ENCODE results near the gene TRPV2. TPM values are rescaled to one million over a fixed set of nuclear protein-coding genes. Genes with fewer than 3 reads are reported as not detected.

Gene TRPV2
- total RNA-seq, 1 experiment from 2014 or later = 1.0 TPM

DNA sequence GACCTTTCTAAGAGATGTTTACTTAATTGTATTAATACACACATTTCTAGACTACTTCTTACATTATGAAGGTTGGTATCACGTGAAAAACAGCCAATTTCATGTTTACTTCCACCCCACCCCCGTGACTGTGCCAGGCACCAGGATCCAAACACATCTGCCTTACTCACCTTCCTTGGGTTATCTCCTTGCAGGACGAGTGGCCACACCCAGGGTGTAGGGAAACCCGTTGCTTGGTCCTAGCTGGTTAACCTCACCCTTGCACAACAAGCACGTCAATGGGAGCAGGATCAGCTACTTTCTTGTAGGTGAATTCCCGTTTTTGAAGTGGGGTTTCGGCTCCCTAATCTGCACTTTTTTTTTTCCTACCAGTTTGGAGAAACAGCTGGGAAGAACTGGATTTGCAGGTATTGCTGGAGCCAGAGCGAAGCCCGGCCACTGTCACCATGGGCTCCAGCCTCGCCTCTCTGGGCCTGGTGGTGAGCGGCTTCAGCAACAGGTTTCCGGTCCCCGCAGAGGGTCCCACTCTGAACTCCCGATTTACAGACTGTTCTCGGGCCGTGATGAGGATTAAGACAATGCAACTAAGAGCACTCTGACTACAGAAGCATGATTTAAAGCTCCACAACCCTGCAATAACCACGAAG lies 36.6 kb upstream of the TRPV2 start:
- H3K4me1 Mint-ChIP-seq = peaks cover 16 to 31% of the 10 kb centered on the region in 2 experiments
- no peak overlapping the region for H3K27ac ChIP-seq (ENCODE audit: insufficient read length, low read depth, low read length)
- H3K4me3 Mint-ChIP-seq = no peak overlapping the region
- H3K27me3 Mint-ChIP-seq (ENCODE audit: low read depth) = no peaks in the 10 kb centered on the region
- H2BK5ac ChIP-seq (ENCODE audit: insufficient read length, low read length) = no peak overlapping the region
- peaks cover 3% of the 10 kb centered on the region for H3K79me1 ChIP-seq (ENCODE audit: insufficient read depth, low read depth, low read length, poor library complexity, severe bottlenecking)
- H3K36me3 Mint-ChIP-seq (ENCODE audit: insufficient read depth in 1 of 3, low read depth in 3 of 3) = peaks cover 24 to 28% (median 26%) of the 10 kb centered on the region in 3 experiments; a peak in 6 of 7 replicates
- no peak overlapping the region for H3K4me2 ChIP-seq (ENCODE audit: insufficient read depth, insufficient read length, low read length)
- no peak for TF ChIP-seq CTCF (conservative IDR thresholded peaks at IDR 0.05)
- no peaks in the 10 kb centered on the region for H4K20me1 ChIP-seq (ENCODE audit: control insufficient read depth, insufficient read depth, insufficient read length)
- H3T11ph ChIP-seq (ENCODE audit: low read length) = no peak overlapping the region
- H3K14ac ChIP-seq (ENCODE audit: insufficient read depth, low read length) = no peak overlapping the region
- no CpG with 5 or more reads among the region's 17 CpGs for WGBS (ENCODE audit: extremely low coverage, insufficient read length, low lambda C conversion rate)
- H3K9ac ChIP-seq (ENCODE audit: extremely low read depth, insufficient read length, low read length) = no peak overlapping the region
- peaks cover 7% of the 10 kb centered on the region for H3K23me2 ChIP-seq (ENCODE audit: insufficient read length, low read depth, low read length, poor library complexity, severe bottlenecking)
- 0 out of 2 replicates have a peak, but pooled peaks cover 3% of the 10 kb centered on the region for H3K4me1 ChIP-seq (ENCODE audit: insufficient read depth, low read length)
- H4K91ac ChIP-seq (ENCODE audit: insufficient read length, low read depth, low read length) = no peak overlapping the region
- H3K18ac ChIP-seq (ENCODE audit: insufficient read length, low read depth, low read length) = no peak overlapping the region
- DNase-seq = no peak
- H3K27me3 ChIP-seq (ENCODE audit: insufficient read depth, low read length) = no peaks in the 10 kb centered on the region
- no peak overlapping the region for H2AFZ ChIP-seq (ENCODE audit: low read length)
- no peaks in the 10 kb centered on the region for H3K9me3 ChIP-seq (ENCODE audit: control insufficient read depth, low read depth, low read length)
- H3K56ac ChIP-seq (ENCODE audit: insufficient read length, low read depth, low read length) = no peak overlapping the region
- no peak overlapping the region for H4K8ac ChIP-seq (replicated peaks; ENCODE audit: insufficient read length, low read depth, low read length)
- no peak overlapping the region for H3K23ac ChIP-seq (ENCODE audit: insufficient read length, low read depth, low read length)
- no peak overlapping the region for H2AK5ac ChIP-seq (ENCODE audit: insufficient read length, low read length)
- no peak overlapping the region for H2BK15ac ChIP-seq (ENCODE audit: low read depth, low read length)
- H3K9me3 Mint-ChIP-seq = peaks cover 2 to 3% of the 10 kb centered on the region in 2 experiments; a peak in 2 of 5 replicates
- peak overlapping the region in 1 of 3 experiments; percentile 90; a peak in 3 of 7 replicates for H3K27ac Mint-ChIP-seq
- no peak overlapping the region for H4K5ac ChIP-seq (ENCODE audit: insufficient read length, low read depth, low read length)
- H2BK120ac ChIP-seq (ENCODE audit: low read depth, low read length, poor library complexity, severe bottlenecking) = no peak overlapping the region
- no peak overlapping the region for H2BK12ac ChIP-seq (ENCODE audit: insufficient read length, low read depth, low read length)
- no peak overlapping the region for H3K4ac ChIP-seq (ENCODE audit: low read depth, low read length)
- H2BK20ac ChIP-seq (ENCODE audit: low read depth, low read length, poor library complexity, severe bottlenecking) = no peak overlapping the region
- peaks cover 7% of the 10 kb centered on the region; the same call in 1 of the 2 replicates for H3K79me2 ChIP-seq (ENCODE audit: insufficient read depth, low read length)
